H9 (cell line): Measurements from ENCODE around the gene SLC35F3. TPM values are rescaled to one million over a fixed set of nuclear protein-coding genes. Genes with fewer than 3 reads are reported as not detected.

Experiments
- DNase-seq: peaks from one replicate; pipeline ENCODE4 v3.0.0-alpha.2; 2017
- H2AFZ ChIP-seq: one replicate; pipeline ENCODE4 v1.6.1; 2013; ENCODE audit warnings: mild to moderate bottlenecking, low read length, control low read depth, moderate library complexity
- H2AK5ac ChIP-seq: 2 replicates; pipeline ENCODE4 v1.6.1; 2013; ENCODE audit warnings: low read length, control low read depth, mixed read lengths; ENCODE audit not compliant: insufficient read length
- H2BK120ac ChIP-seq: one replicate; pipeline ENCODE4 v1.6.1; 2013; ENCODE audit warnings: low read depth, mild to moderate bottlenecking, low read length, control low read depth, inconsistent platforms; ENCODE audit not compliant: poor library complexity, severe bottlenecking
- H2BK12ac ChIP-seq: 2 replicates; pipeline ENCODE4 v1.6.1; 2013; ENCODE audit warnings: low read length, control low read depth, mixed read lengths, low read depth; ENCODE audit not compliant: insufficient read length
- H2BK15ac ChIP-seq: 2 replicates; pipeline ENCODE4 v1.6.1; 2013; ENCODE audit warnings: low read depth, low read length, control low read depth
- H2BK20ac ChIP-seq: one replicate; pipeline ENCODE4 v1.6.1; 2013; ENCODE audit warnings: low read depth, mild to moderate bottlenecking, low read length, control low read depth, inconsistent platforms; ENCODE audit not compliant: poor library complexity, severe bottlenecking
- H2BK5ac ChIP-seq: 2 replicates; pipeline ENCODE4 v1.6.1; 2013; ENCODE audit warnings: low read length, control low read depth, mixed read lengths; ENCODE audit not compliant: insufficient read length
- H3K14ac ChIP-seq: 2 replicates; pipeline ENCODE4 v1.6.1; 2013; ENCODE audit warnings: low read length, control low read depth; ENCODE audit not compliant: insufficient read depth
- H3K18ac ChIP-seq: 2 replicates; pipeline ENCODE4 v1.6.1; 2013; ENCODE audit warnings: low read depth, mild to moderate bottlenecking, mixed read lengths, low read length, control low read depth; ENCODE audit not compliant: insufficient read length
- H3K23ac ChIP-seq: 2 replicates; pipeline ENCODE4 v1.6.1; 2013; ENCODE audit warnings: low read length, control low read depth, mixed read lengths, low read depth; ENCODE audit not compliant: insufficient read length
- H3K23me2 ChIP-seq: 2 replicates; pipeline ENCODE4 v1.6.1; 2013; ENCODE audit warnings: low read depth, mild to moderate bottlenecking, mixed read lengths, low read length, control low read depth; ENCODE audit not compliant: insufficient read length, poor library complexity, severe bottlenecking
- H3K27ac ChIP-seq: 2 replicates; pipeline ENCODE4 v1.5.1; 2013; ENCODE audit warnings: low read length, control low read depth, mixed read lengths, low read depth; ENCODE audit not compliant: insufficient read length
- H3K27me3 ChIP-seq: 2 replicates; pipeline ENCODE4 v1.6.1; 2013; ENCODE audit warnings: low read length, control low read depth, inconsistent platforms; ENCODE audit not compliant: insufficient read depth
- H3K4ac ChIP-seq: 2 replicates; pipeline ENCODE4 v1.6.1; 2013; ENCODE audit warnings: low read depth, mild to moderate bottlenecking, control low read depth, inconsistent platforms, low read length, moderate library complexity
- H3K4me1 ChIP-seq: 2 replicates; pipeline ENCODE4 v1.6.1; 2013; ENCODE audit warnings: low read length, control low read depth, inconsistent platforms; ENCODE audit not compliant: insufficient read depth
- H3K4me2 ChIP-seq: 2 replicates; pipeline ENCODE4 v1.6.1; 2013; ENCODE audit warnings: low read length, control low read depth, mixed read lengths; ENCODE audit not compliant: insufficient read length, insufficient read depth
- H3K56ac ChIP-seq: 2 replicates; pipeline ENCODE4 v1.6.1; 2013; ENCODE audit warnings: low read depth, mild to moderate bottlenecking, mixed read lengths, low read length, control low read depth; ENCODE audit not compliant: insufficient read length
- H3K79me1 ChIP-seq: 2 replicates; pipeline ENCODE4 v1.6.1; 2013; ENCODE audit warnings: low read depth, mild to moderate bottlenecking, moderate library complexity, low read length, control low read depth, inconsistent platforms; ENCODE audit not compliant: insufficient read depth, poor library complexity, severe bottlenecking
- H3K79me2 ChIP-seq: 2 replicates; pipeline ENCODE4 v1.6.1; 2013; ENCODE audit warnings: low read length, control low read depth, inconsistent platforms; ENCODE audit not compliant: insufficient read depth
- H3K9ac ChIP-seq: 2 replicates; pipeline ENCODE4 v1.6.1; 2013; ENCODE audit warnings: low read length, control low read depth, mixed read lengths; ENCODE audit not compliant: insufficient read length; ENCODE audit errors: extremely low read depth
- H3K9me3 ChIP-seq: one replicate; pipeline ENCODE4 v1.6.1; 2013; ENCODE audit warnings: low read depth, low read length, inconsistent platforms; ENCODE audit not compliant: control insufficient read depth
- H3T11ph ChIP-seq: one replicate; pipeline ENCODE4 v1.6.1; 2013; ENCODE audit warnings: mild to moderate bottlenecking, low read length, control low read depth, inconsistent platforms
- H4K20me1 ChIP-seq: one replicate; pipeline ENCODE4 v1.6.1; 2013; ENCODE audit not compliant: control insufficient read depth, insufficient read length, insufficient read depth
- H4K5ac ChIP-seq: 2 replicates; pipeline ENCODE4 v1.6.1; 2013; ENCODE audit warnings: low read depth, mild to moderate bottlenecking, mixed read lengths, low read length, control low read depth; ENCODE audit not compliant: insufficient read length
- H4K8ac ChIP-seq: replicated peaks from 2 replicates; pipeline ENCODE4 v1.6.1; 2013; ENCODE audit warnings: low read length, control low read depth, mixed read lengths, low read depth; ENCODE audit not compliant: insufficient read length
- H4K91ac ChIP-seq: 2 replicates; pipeline ENCODE4 v1.6.1; 2013; ENCODE audit warnings: low read depth, mild to moderate bottlenecking, moderate library complexity, mixed read lengths, low read length, control low read depth; ENCODE audit not compliant: insufficient read length
- H3K27ac Mint-ChIP-seq, 3 experiments: 2 replicates in 2 of 3; 3 replicates in 1 of 3; pipeline ENCODE4 v1.8.0; 2020 to 2021; ENCODE audit warnings: mixed read lengths in 3 of 3, mild to moderate bottlenecking in 1 of 3, moderate library complexity in 1 of 3
- H3K27me3 Mint-ChIP-seq: 2 replicates; pipeline ENCODE4 v1.8.0; 2021; ENCODE audit warnings: low read depth, mild to moderate bottlenecking, moderate library complexity, mixed read lengths
- H3K36me3 Mint-ChIP-seq, 3 experiments: 2 replicates in 2 of 3; 3 replicates in 1 of 3; pipeline ENCODE4 v1.8.0; 2020 to 2021; ENCODE audit warnings: low read depth in 3 of 3, mixed read lengths in 3 of 3; ENCODE audit not compliant: insufficient read depth in 1 of 3
- H3K4me1 Mint-ChIP-seq, 2 experiments: 2 replicates each; pipeline ENCODE4 v1.8.0; 2020; ENCODE audit warnings: mixed read lengths in 2 of 2
- H3K4me3 Mint-ChIP-seq, 2 experiments: 2 replicates in 1 of 2; 3 replicates in 1 of 2; pipeline ENCODE4 v1.8.0; 2020 to 2021; ENCODE audit warnings: mild to moderate bottlenecking in 2 of 2, mixed read lengths in 2 of 2, moderate library complexity in 1 of 2
- H3K9me3 Mint-ChIP-seq, 2 experiments: 2 replicates in 1 of 2; 3 replicates in 1 of 2; pipeline ENCODE4 v1.8.0; 2020; ENCODE audit warnings: mild to moderate bottlenecking in 2 of 2, mixed read lengths in 2 of 2, moderate library complexity in 1 of 2
- CTCF ChIP-seq: fragments of 200-600 bp; sonication (generic); conservative IDR thresholded peaks from 3 replicates; pipeline ENCODE4 v1.8.0; 2021; ENCODE audit warnings: antibody characterized with exemption, mild to moderate bottlenecking
- WGBS: extraction: QIAGEN DNeasy Blood & Tissue Kit; methylation state at CpG from one replicate; pipeline ENCODE4 v1.1.7; 2013; ENCODE audit warnings: missing lambda C conversion rate, low lambda C conversion rate, mixed read lengths; ENCODE audit not compliant: insufficient read length; ENCODE audit errors: extremely low coverage; 5-methylcytosine and 5-hydroxymethylcytosine counted together
- total RNA-seq: library from RNA; stranded (reverse); gene quantifications from 2 replicates; pipeline ENCODE4 v1.2.1, GENCODE V29; 2021

Gene SLC35F3
- total RNA-seq, 1 experiment from 2014 or later, result 0.81 TPM

- Histone ChIP-seq H3K4me1 (no peaks in the 10 kb centered on the region), H3K23me2 (no peaks in the 10 kb centered on the region), H3K4ac (no peak overlapping the region), H2AFZ (no peak overlapping the region), H2BK20ac (no peak overlapping the region), H4K20me1 (no peaks in the 10 kb centered on the region), H3T11ph (no peak overlapping the region), H4K91ac (no peak overlapping the region), H4K8ac (no peak overlapping the region), H3K79me2 (no peaks in the 10 kb centered on the region), H3K56ac (no peak overlapping the region), H2BK12ac (no peak overlapping the region), H2AK5ac (no peak overlapping the region), H3K27me3 (no peaks in the 10 kb centered on the region), H2BK15ac (no peak overlapping the region), H2BK5ac (no peak overlapping the region), H3K79me1 (no peaks in the 10 kb centered on the region), H4K5ac (no peak overlapping the region), H3K14ac (no peak overlapping the region), H2BK120ac (no peak overlapping the region), H3K9ac (no peak overlapping the region), H3K23ac (no peak overlapping the region), H3K27ac (no peak overlapping the region), H3K4me2 (no peak overlapping the region), H3K18ac (no peak overlapping the region), H3K9me3 (no peaks in the 10 kb centered on the region)
- no peaks in the 10 kb centered on the region; the same call in 1 of the 2 replicates for H3K27me3 Mint-ChIP-seq
- no peak for TF ChIP-seq CTCF
- H3K4me1 Mint-ChIP-seq, result peaks cover 5 to 10% of the 10 kb centered on the region in 2 experiments
- peaks cover 0 to 1% (median 0%) of the 10 kb centered on the region in 3 experiments; a peak in 1 of 7 replicates for H3K36me3 Mint-ChIP-seq
- DNase-seq, result no peak
- no peak overlapping the region for H3K27ac Mint-ChIP-seq
- no peaks in the 10 kb centered on the region; a peak in 2 of 5 replicates for H3K9me3 Mint-ChIP-seq
- H3K4me3 Mint-ChIP-seq, result no peak overlapping the region
- WGBS, result no CpG with 5 or more reads among the region's 4 CpGs
These were observed 45.0 kb upstream of the SLC35F3 start for GRCh38 chr1:233859446-233859845.
